ENCODE results near the gene PCSK5. TPM values are rescaled to one million over a fixed set of nuclear protein-coding genes. Genes with fewer than 3 reads are reported as not detected.

PCSK5 gene
- total RNA-seq, 4 donors from 2014 or later, result 22.0 to 37.4 (median 27.8) TPM

- intact Hi-C loops (cut with DNase I), result no loop called here
- Histone ChIP-seq H3K27me3 (no peaks in the 10 kb centered on the region), H3K4me3 (no peak overlapping the region), H3K27ac (replicated peaks in 1 of 4) (no peak overlapping the region), H3K36me3 (no peaks in the 10 kb centered on the region), H3K4me1 (peaks cover 0 to 27% (median 20%) of the 10 kb centered on the region in 4 donors), H3K9me3 (no peaks in the 10 kb centered on the region)
- DNase-seq (ENCODE audit: extremely low spot score), result no peak
- TF ChIP-seq POLR2A (IDR thresholded peaks at IDR 0.05; ENCODE audit: low read depth) (no peak), POLR2AphosphoS5 (IDR thresholded peaks at IDR 0.05) (no peak), CTCF (IDR thresholded peaks at IDR 0.05) (no peak), EP300 (IDR thresholded peaks at IDR 0.05) (no peak)
Measured at GRCh38 chr9:75976549-75976948, 86.1 kb downstream of the PCSK5 start.

- H3K27ac ChIP-seq (replicated peaks in 1 of 4), result no peak overlapping the region
- DNase-seq (ENCODE audit: extremely low spot score), result no peak
- no peak overlapping the region for H3K4me3 ChIP-seq
- H3K27me3 ChIP-seq, result no peaks in the 10 kb centered on the region
- H3K36me3 ChIP-seq, result no peaks in the 10 kb centered on the region
- H3K4me1 ChIP-seq, result peaks cover 0 to 22% (median 17%) of the 10 kb centered on the region in 4 donors
- intact Hi-C loops (cut with DNase I), result no loop called here
- H3K9me3 ChIP-seq, result no peaks in the 10 kb centered on the region
- WGBS, result 62% methylated on average over 2 of the region's 4 CpGs
- no peak for TF ChIP-seq POLR2A (IDR thresholded peaks at IDR 0.05; ENCODE audit: low read depth)
- TF ChIP-seq POLR2AphosphoS5 (IDR thresholded peaks at IDR 0.05), result no peak
- TF ChIP-seq EP300 (IDR thresholded peaks at IDR 0.05), result no peak
- TF ChIP-seq CTCF (IDR thresholded peaks at IDR 0.05), result no peak
Measured at GRCh38 chr9:75979362-75979761, 88.9 kb downstream of the PCSK5 start.

DNA sequence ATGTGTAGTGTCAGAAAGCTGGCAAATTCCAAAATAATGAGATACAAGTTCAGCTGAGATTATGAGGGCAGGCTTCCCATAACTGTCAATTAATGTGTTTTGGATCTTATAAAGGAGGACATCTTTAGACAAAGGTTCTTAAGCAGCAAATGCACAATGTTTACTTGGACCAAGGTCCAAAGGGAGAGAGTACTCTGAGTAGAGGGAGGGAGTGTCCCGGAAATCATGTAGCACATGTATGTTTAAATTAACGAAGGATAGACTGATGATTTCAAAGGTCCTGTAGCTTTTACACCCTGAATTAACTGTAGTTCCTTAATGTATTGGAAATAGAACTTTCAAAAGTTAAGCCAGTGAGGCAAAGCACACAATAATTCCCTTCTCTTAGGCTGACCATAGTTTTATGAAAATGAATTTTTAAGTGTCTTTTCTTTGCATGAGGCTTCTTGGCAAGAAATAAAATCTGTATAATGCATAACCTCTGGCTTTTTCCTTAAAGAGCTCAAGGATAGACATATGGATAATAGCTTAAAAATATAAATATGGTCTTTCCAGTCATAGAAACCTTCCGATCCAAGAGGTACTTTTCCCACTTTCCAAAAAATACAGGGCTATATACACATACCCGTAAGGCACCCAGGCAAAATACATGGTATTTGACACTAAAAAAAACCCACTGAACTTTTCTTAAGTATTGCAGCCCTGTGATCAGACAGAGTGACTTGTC, 93.0 kb downstream of the PCSK5 start:
- H3K4me3 ChIP-seq, result no peak overlapping the region
- H3K9me3 ChIP-seq, result no peaks in the 10 kb centered on the region
- H3K27me3 ChIP-seq, result no peaks in the 10 kb centered on the region
- H3K36me3 ChIP-seq, result peaks cover 0 to 10% (median 4%) of the 10 kb centered on the region in 4 donors
- TF ChIP-seq POLR2A (IDR thresholded peaks at IDR 0.05; ENCODE audit: low read depth) (no peak), EP300 (IDR thresholded peaks at IDR 0.05) (no peak), CTCF (IDR thresholded peaks at IDR 0.05) (no peak), POLR2AphosphoS5 (IDR thresholded peaks at IDR 0.05) (no peak)
- peaks cover 0 to 11% (median 7%) of the 10 kb centered on the region in 4 donors for H3K4me1 ChIP-seq
- H3K27ac ChIP-seq (replicated peaks in 1 of 4), result no peak overlapping the region
- 78% methylated on average over 4 of the region's 4 CpGs for WGBS
- intact Hi-C loops (cut with DNase I), result no loop called here
- DNase-seq (ENCODE audit: extremely low spot score), result no peak

GRCh38 chr9:75985515-75985914, 95.0 kb downstream of the PCSK5 start:
- Histone ChIP-seq H3K36me3 (peaks cover 0 to 10% (median 4%) of the 10 kb centered on the region in 4 donors), H3K27me3 (no peaks in the 10 kb centered on the region), H3K4me1 (peaks cover 0 to 11% (median 7%) of the 10 kb centered on the region in 4 donors), H3K4me3 (no peak overlapping the region), H3K9me3 (no peaks in the 10 kb centered on the region), H3K27ac (replicated peaks in 1 of 4) (no peak overlapping the region)
- TF ChIP-seq EP300 (IDR thresholded peaks at IDR 0.05), result no peak
- no peak for TF ChIP-seq POLR2AphosphoS5 (IDR thresholded peaks at IDR 0.05)
- TF ChIP-seq CTCF (IDR thresholded peaks at IDR 0.05), result no peak
- TF ChIP-seq POLR2A (IDR thresholded peaks at IDR 0.05; ENCODE audit: low read depth), result no peak
- DNase-seq (ENCODE audit: extremely low spot score), result no peak
- 55% methylated on average over 3 of the region's 3 CpGs for WGBS
- intact Hi-C loops (cut with DNase I), result no loop called here
